ENCODE results near the gene NT5C1A.

The NT5C1A gene

GRCh38 chr1:39623053-39623452, 48.9 kb downstream of the NT5C1A start:
- Histone ChIP-seq H3K27ac (ENCODE audit: low read depth in 2 of 2, low read length in 2 of 2) (no peak overlapping the region), H3K9ac (ENCODE audit: low read depth in 1 of 2, low read length in 2 of 2) (no peak overlapping the region), H3K9me3 (ENCODE audit: control insufficient read depth in 2 of 2, low read length in 2 of 2) (no peaks in the 10 kb centered on the region), H3K4me3 (ENCODE audit: low read length in 2 of 2) (no peak overlapping the region), H3K36me3 (ENCODE audit: control insufficient read depth in 2 of 2, insufficient read depth in 2 of 2, low read length in 2 of 2) (no peaks in the 10 kb centered on the region), H3K4me1 (ENCODE audit: control insufficient read depth in 2 of 2, insufficient read depth in 2 of 2, low read length in 2 of 2) (no peaks in the 10 kb centered on the region), H3K27me3 (ENCODE audit: control insufficient read depth in 2 of 2, insufficient read depth in 2 of 2, low read length in 2 of 2) (no peaks in the 10 kb centered on the region)

GRCh38 chr1:39622427-39622826, 49.5 kb downstream of the NT5C1A start:
- Histone ChIP-seq H3K4me1 (ENCODE audit: control insufficient read depth in 2 of 2, insufficient read depth in 2 of 2, low read length in 2 of 2) (no peaks in the 10 kb centered on the region), H3K36me3 (ENCODE audit: control insufficient read depth in 2 of 2, insufficient read depth in 2 of 2, low read length in 2 of 2) (no peaks in the 10 kb centered on the region), H3K4me3 (ENCODE audit: low read length in 2 of 2) (no peak overlapping the region), H3K27ac (ENCODE audit: low read depth in 2 of 2, low read length in 2 of 2) (no peak overlapping the region), H3K9me3 (ENCODE audit: control insufficient read depth in 2 of 2, low read length in 2 of 2) (no peaks in the 10 kb centered on the region), H3K9ac (ENCODE audit: low read depth in 1 of 2, low read length in 2 of 2) (no peak overlapping the region), H3K27me3 (ENCODE audit: control insufficient read depth in 2 of 2, insufficient read depth in 2 of 2, low read length in 2 of 2) (no peaks in the 10 kb centered on the region)

GRCh38 chr1:39620659-39621165, 51.2 kb downstream of the NT5C1A start:
- no peaks in the 10 kb centered on the region for H3K36me3 ChIP-seq (ENCODE audit: control insufficient read depth in 2 of 2, insufficient read depth in 2 of 2, low read length in 2 of 2)
- no peaks in the 10 kb centered on the region for H3K4me1 ChIP-seq (ENCODE audit: control insufficient read depth in 2 of 2, insufficient read depth in 2 of 2, low read length in 2 of 2)
- H3K4me3 ChIP-seq (ENCODE audit: low read length in 2 of 2) = no peak overlapping the region
- H3K27ac ChIP-seq (ENCODE audit: low read depth in 2 of 2, low read length in 2 of 2) = no peak overlapping the region
- H3K9ac ChIP-seq (ENCODE audit: low read depth in 1 of 2, low read length in 2 of 2) = no peak overlapping the region
- no peaks in the 10 kb centered on the region for H3K27me3 ChIP-seq (ENCODE audit: control insufficient read depth in 2 of 2, insufficient read depth in 2 of 2, low read length in 2 of 2)
- H3K9me3 ChIP-seq (ENCODE audit: control insufficient read depth in 2 of 2, low read length in 2 of 2) = no peaks in the 10 kb centered on the region

- no peak overlapping the region for H3K4me3 ChIP-seq (ENCODE audit: low read length in 2 of 2)
- H3K9ac ChIP-seq (ENCODE audit: low read depth in 1 of 2, low read length in 2 of 2) = no peak overlapping the region
- H3K9me3 ChIP-seq (ENCODE audit: control insufficient read depth in 2 of 2, low read length in 2 of 2) = no peaks in the 10 kb centered on the region
- no peak overlapping the region for H3K27ac ChIP-seq (ENCODE audit: low read depth in 2 of 2, low read length in 2 of 2)
- no peaks in the 10 kb centered on the region for H3K27me3 ChIP-seq (ENCODE audit: control insufficient read depth in 2 of 2, insufficient read depth in 2 of 2, low read length in 2 of 2)
- no peaks in the 10 kb centered on the region for H3K36me3 ChIP-seq (ENCODE audit: control insufficient read depth in 2 of 2, insufficient read depth in 2 of 2, low read length in 2 of 2)
- H3K4me1 ChIP-seq (ENCODE audit: control insufficient read depth in 2 of 2, insufficient read depth in 2 of 2, low read length in 2 of 2) = no peaks in the 10 kb centered on the region
Measured at GRCh38 chr1:39617488-39618049, 54.3 kb downstream of the NT5C1A start.

GRCh38 chr1:39615086-39615673, 56.7 kb downstream of the NT5C1A start:
- H3K27me3 ChIP-seq (ENCODE audit: control insufficient read depth in 2 of 2, insufficient read depth in 2 of 2, low read length in 2 of 2) = no peaks in the 10 kb centered on the region

GRCh38 chr1:39614488-39614887, 57.4 kb downstream of the NT5C1A start:
- H3K27ac ChIP-seq (ENCODE audit: low read depth in 2 of 2, low read length in 2 of 2) = no peak overlapping the region
- no peaks in the 10 kb centered on the region for H3K4me1 ChIP-seq (ENCODE audit: control insufficient read depth in 2 of 2, insufficient read depth in 2 of 2, low read length in 2 of 2)
- no peak overlapping the region for H3K4me3 ChIP-seq (ENCODE audit: low read length in 2 of 2)
- H3K27me3 ChIP-seq (ENCODE audit: control insufficient read depth in 2 of 2, insufficient read depth in 2 of 2, low read length in 2 of 2) = no peaks in the 10 kb centered on the region
- H3K9me3 ChIP-seq (ENCODE audit: control insufficient read depth in 2 of 2, low read length in 2 of 2) = no peaks in the 10 kb centered on the region
- no peak overlapping the region for H3K9ac ChIP-seq (ENCODE audit: low read depth in 1 of 2, low read length in 2 of 2)
- H3K36me3 ChIP-seq (ENCODE audit: control insufficient read depth in 2 of 2, insufficient read depth in 2 of 2, low read length in 2 of 2) = no peaks in the 10 kb centered on the region

More at GRCh38 chr1:39615086-39615673, 56.7 kb downstream of the NT5C1A start:
- Histone ChIP-seq H3K9me3 (ENCODE audit: control insufficient read depth in 2 of 2, low read length in 2 of 2) (no peaks in the 10 kb centered on the region), H3K4me3 (ENCODE audit: low read length in 2 of 2) (no peak overlapping the region), H3K4me1 (ENCODE audit: control insufficient read depth in 2 of 2, insufficient read depth in 2 of 2, low read length in 2 of 2) (no peaks in the 10 kb centered on the region), H3K27ac (ENCODE audit: low read depth in 2 of 2, low read length in 2 of 2) (no peak overlapping the region), H3K36me3 (ENCODE audit: control insufficient read depth in 2 of 2, insufficient read depth in 2 of 2, low read length in 2 of 2) (no peaks in the 10 kb centered on the region), H3K9ac (ENCODE audit: low read depth in 1 of 2, low read length in 2 of 2) (no peak overlapping the region)

- no peaks in the 10 kb centered on the region for H3K27me3 ChIP-seq (ENCODE audit: control insufficient read depth in 2 of 2, insufficient read depth in 2 of 2, low read length in 2 of 2)
- no peak overlapping the region for H3K9ac ChIP-seq (ENCODE audit: low read depth in 1 of 2, low read length in 2 of 2)
- no peak overlapping the region for H3K4me3 ChIP-seq (ENCODE audit: low read length in 2 of 2)
- no peaks in the 10 kb centered on the region for H3K9me3 ChIP-seq (ENCODE audit: control insufficient read depth in 2 of 2, low read length in 2 of 2)
- no peaks in the 10 kb centered on the region for H3K4me1 ChIP-seq (ENCODE audit: control insufficient read depth in 2 of 2, insufficient read depth in 2 of 2, low read length in 2 of 2)
- no peak overlapping the region for H3K27ac ChIP-seq (ENCODE audit: low read depth in 2 of 2, low read length in 2 of 2)
- no peaks in the 10 kb centered on the region for H3K36me3 ChIP-seq (ENCODE audit: control insufficient read depth in 2 of 2, insufficient read depth in 2 of 2, low read length in 2 of 2)
Measured at GRCh38 chr1:39613250-39613649, 58.7 kb downstream of the NT5C1A start.

GRCh38 chr1:39609618-39610331, 62.1 kb downstream of the NT5C1A start:
- H3K4me1 ChIP-seq (ENCODE audit: control insufficient read depth in 2 of 2, insufficient read depth in 2 of 2, low read length in 2 of 2) = no peaks in the 10 kb centered on the region
- no peak overlapping the region for H3K9ac ChIP-seq (ENCODE audit: low read depth in 1 of 2, low read length in 2 of 2)
- no peak overlapping the region for H3K4me3 ChIP-seq (ENCODE audit: low read length in 2 of 2)
- H3K27ac ChIP-seq (ENCODE audit: low read depth in 2 of 2, low read length in 2 of 2) = no peak overlapping the region
- H3K27me3 ChIP-seq (ENCODE audit: control insufficient read depth in 2 of 2, insufficient read depth in 2 of 2, low read length in 2 of 2) = no peaks in the 10 kb centered on the region
- H3K9me3 ChIP-seq (ENCODE audit: control insufficient read depth in 2 of 2, low read length in 2 of 2) = no peaks in the 10 kb centered on the region
- no peaks in the 10 kb centered on the region for H3K36me3 ChIP-seq (ENCODE audit: control insufficient read depth in 2 of 2, insufficient read depth in 2 of 2, low read length in 2 of 2)

Measured in mucosa of rectum (tissue), 2 donors.